ENCODE results near the gene TBC1D25. TPM values are rescaled to one million over a fixed set of nuclear protein-coding genes. Genes with fewer than 3 reads are reported as not detected.
A peak's percentile ranks its signal among the peaks of the same experiment; 100 is the strongest.
"Not testable (repeated sequence)": the region's sequence is repeated elsewhere in the genome, so short reads cannot be mapped to it uniquely, and the experiment has no call there.

The TBC1D25 gene
- total RNA-seq, 1 donor from 2014 or later, result 14.5 TPM

- H3K9me3 ChIP-seq (replicated peaks), result no peaks in the 10 kb centered on the region
- H3K36me3 ChIP-seq, result peaks cover 7% of the 10 kb centered on the region
- DNase-seq, result no peak
- intact Hi-C loops (cut with micrococcal nuclease), result no loop called here
- no peaks in the 10 kb centered on the region for H3K4me1 ChIP-seq
- no peaks in the 10 kb centered on the region for H3K27me3 ChIP-seq (ENCODE audit: low read depth)
- TF ChIP-seq CTCF (IDR thresholded peaks at IDR 0.05; ENCODE audit: borderline replicate concordance), result no peak
- peak overlapping the region; percentile 63 for H3K27ac ChIP-seq (replicated peaks)
- no peak overlapping the region for H3K4me3 ChIP-seq
Measured at GRCh38 chrX:48515842-48516241, 23.7 kb upstream of the TBC1D25 start.

GRCh38 chrX:48516285-48516684, 23.2 kb upstream of the TBC1D25 start:
- no peak for DNase-seq
- Histone ChIP-seq H3K4me3 (no peak overlapping the region), H3K36me3 (peaks cover 7% of the 10 kb centered on the region), H3K4me1 (no peaks in the 10 kb centered on the region), H3K9me3 (replicated peaks) (no peaks in the 10 kb centered on the region), H3K27me3 (ENCODE audit: low read depth) (no peaks in the 10 kb centered on the region), H3K27ac (replicated peaks) (peak overlapping the region; percentile 63)
- no peak for TF ChIP-seq CTCF (IDR thresholded peaks at IDR 0.05; ENCODE audit: borderline replicate concordance)
- intact Hi-C loops (cut with micrococcal nuclease), result no loop called here

- Histone ChIP-seq H3K27ac (replicated peaks) (peak overlapping the region; percentile 63), H3K9me3 (replicated peaks) (no peaks in the 10 kb centered on the region)
- intact Hi-C loops (cut with micrococcal nuclease), result no loop called here
Measured at GRCh38 chrX:48516987-48517386, 22.5 kb upstream of the TBC1D25 start.

GRCh38 chrX:48519481-48519880, 20.0 kb upstream of the TBC1D25 start:
- H3K36me3 ChIP-seq; H3K4me3 ChIP-seq; DNase-seq; H3K9me3 ChIP-seq (replicated peaks); H3K4me1 ChIP-seq; intact Hi-C loops (cut with micrococcal nuclease); H3K27me3 ChIP-seq (ENCODE audit: low read depth); H3K27ac ChIP-seq (replicated peaks): not testable (repeated sequence)

More at GRCh38 chrX:48516987-48517386, 22.5 kb upstream of the TBC1D25 start:
- TF ChIP-seq CTCF (IDR thresholded peaks at IDR 0.05; ENCODE audit: borderline replicate concordance), result no peak
- Histone ChIP-seq H3K27me3 (ENCODE audit: low read depth) (no peaks in the 10 kb centered on the region), H3K36me3 (peaks cover 7% of the 10 kb centered on the region), H3K4me1 (no peaks in the 10 kb centered on the region), H3K4me3 (no peak overlapping the region)
- DNase-seq, result no peak

GRCh38 chrX:48520455-48520854, 19.1 kb upstream of the TBC1D25 start:
- no peak for TF ChIP-seq CTCF (IDR thresholded peaks at IDR 0.05; ENCODE audit: borderline replicate concordance)

GRCh38 chrX:48520976-48521352, 18.6 kb upstream of the TBC1D25 start:
- no peaks in the 10 kb centered on the region for H3K9me3 ChIP-seq (replicated peaks)
- intact Hi-C loops (cut with micrococcal nuclease), result no loop called here
- H3K4me1 ChIP-seq, result peaks cover 8% of the 10 kb centered on the region
- no peak for DNase-seq
- TF ChIP-seq CTCF (IDR thresholded peaks at IDR 0.05; ENCODE audit: borderline replicate concordance), result no peak
- H3K4me3 ChIP-seq, result peak overlapping the region; percentile 72
- no peaks in the 10 kb centered on the region for H3K36me3 ChIP-seq
- H3K27ac ChIP-seq (replicated peaks), result peak overlapping the region; percentile 80
- no peaks in the 10 kb centered on the region for H3K27me3 ChIP-seq (ENCODE audit: low read depth)

More at GRCh38 chrX:48520455-48520854, 19.1 kb upstream of the TBC1D25 start:
- no peak for DNase-seq
- intact Hi-C loops (cut with micrococcal nuclease), result no loop called here
- Histone ChIP-seq H3K4me1 (peaks cover 8% of the 10 kb centered on the region), H3K36me3 (no peaks in the 10 kb centered on the region), H3K27me3 (ENCODE audit: low read depth) (no peaks in the 10 kb centered on the region), H3K4me3 (no peak overlapping the region), H3K27ac (replicated peaks) (no peak overlapping the region), H3K9me3 (replicated peaks) (no peaks in the 10 kb centered on the region)
